ENCODE data around the gene CHIA. TPM values are rescaled to one million over a fixed set of nuclear protein-coding genes. Genes with fewer than 3 reads are reported as not detected.

Gene CHIA
- polyA plus RNA-seq, 1 of the 3 experiments (the other 2 are of a cell fraction), result not detected

DNA sequence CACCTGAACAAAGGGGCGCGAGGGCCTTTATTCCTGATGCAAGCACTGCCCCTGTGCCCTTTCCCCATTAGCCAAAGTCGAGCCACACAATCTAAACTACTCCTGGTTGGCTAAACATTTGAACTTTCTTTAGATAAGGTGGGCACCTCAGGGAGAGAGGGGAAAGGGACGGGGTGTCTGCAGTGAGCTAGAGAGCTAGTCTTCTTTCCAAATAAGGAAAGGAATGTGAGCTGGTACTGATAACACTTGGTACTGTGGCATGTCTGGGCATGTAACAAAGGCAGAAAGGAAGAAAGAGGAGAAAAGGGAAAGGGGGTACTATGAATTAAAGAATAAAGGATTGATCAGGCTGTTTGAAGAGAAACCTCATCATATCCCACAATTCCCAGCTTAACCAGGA is 74.0 kb downstream of the CHIA start:
- Histone ChIP-seq H3K4me1 (ENCODE audit: control insufficient read depth in 1 of 2, insufficient read depth in 2 of 2, low read depth in 1 of 2, low read length in 1 of 2) (peaks cover 0 to 18% of the 10 kb centered on the region in 2 experiments; a peak in 2 of 4 replicates), H4K20me1 (ENCODE audit: insufficient read depth) (no peaks in the 10 kb centered on the region), H3K27me3 (ENCODE audit: insufficient read depth) (no peaks in the 10 kb centered on the region), H3K79me2 (ENCODE audit: insufficient read depth) (no peaks in the 10 kb centered on the region), H2AFZ (ENCODE audit: low read depth) (peak overlapping the region; percentile 84), H3K9me2 (no peaks in the 10 kb centered on the region), H3K4me3 (ENCODE audit: low read depth in 2 of 2, low read length in 1 of 2) (no peak overlapping the region), H3K9ac (0 out of 2 replicates have a peak overlapping the region, but pooled peaks have one; percentile 24), H3K9me3 (no peaks in the 10 kb centered on the region), H3K4me2 (no peak overlapping the region; the same call in 1 of the 2 replicates), H3K27ac (ENCODE audit: low read depth in 2 of 2, low read length in 1 of 2) (peak overlapping the region; percentile 50 to 58; a peak in 2 of 4 replicates), H3F3A (replicated peaks; ENCODE audit: insufficient read depth) (peaks cover 4% of the 10 kb centered on the region), H3K36me3 (replicated peaks in 1 of 2; ENCODE audit: control insufficient read depth in 1 of 2, insufficient read depth in 2 of 2, low read length in 1 of 2) (no peaks in the 10 kb centered on the region)
- TF ChIP-seq TEAD4 (IDR thresholded peaks at IDR 0.05; ENCODE audit: borderline replicate concordance, insufficient read depth) (no peak), TCF12 (IDR thresholded peaks at IDR 0.05) (no peak), TAF1 (IDR thresholded peaks at IDR 0.05; ENCODE audit: borderline replicate concordance, low read depth, low read length) (no peak), GATA2 (CRISPR knock-in tag; IDR thresholded peaks at IDR 0.05) (no peak), SMC3 (IDR thresholded peaks at IDR 0.05; ENCODE audit: low read depth, low read length) (no peak), GABPA (IDR thresholded peaks at IDR 0.05; ENCODE audit: low read depth) (no peak), FOXJ3 (CRISPR knock-in tag; IDR thresholded peaks at IDR 0.05) (no peak), ELF1 (IDR thresholded peaks at IDR 0.05) (no peak), RFX5 (IDR thresholded peaks at IDR 0.05; ENCODE audit: low read length) (no peak), NRF1 (IDR thresholded peaks at IDR 0.05; ENCODE audit: low read depth, low read length) (no peak)
- TF ChIP-seq, protein P1, sequence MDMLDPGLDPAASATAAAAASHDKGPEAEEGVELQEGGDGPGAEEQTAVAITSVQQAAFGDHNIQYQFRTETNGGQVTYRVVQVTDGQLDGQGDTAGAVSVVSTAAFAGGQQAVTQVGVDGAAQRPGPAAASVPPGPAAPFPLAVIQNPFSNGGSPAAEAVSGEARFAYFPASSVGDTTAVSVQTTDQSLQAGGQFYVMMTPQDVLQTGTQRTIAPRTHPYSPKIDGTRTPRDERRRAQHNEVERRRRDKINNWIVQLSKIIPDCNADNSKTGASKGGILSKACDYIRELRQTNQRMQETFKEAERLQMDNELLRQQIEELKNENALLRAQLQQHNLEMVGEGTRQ (IDR thresholded peaks at IDR 0.05; ENCODE audit: borderline replicate concordance, low read depth, low read length), result no peak
- TF ChIP-seq, protein P2, sequence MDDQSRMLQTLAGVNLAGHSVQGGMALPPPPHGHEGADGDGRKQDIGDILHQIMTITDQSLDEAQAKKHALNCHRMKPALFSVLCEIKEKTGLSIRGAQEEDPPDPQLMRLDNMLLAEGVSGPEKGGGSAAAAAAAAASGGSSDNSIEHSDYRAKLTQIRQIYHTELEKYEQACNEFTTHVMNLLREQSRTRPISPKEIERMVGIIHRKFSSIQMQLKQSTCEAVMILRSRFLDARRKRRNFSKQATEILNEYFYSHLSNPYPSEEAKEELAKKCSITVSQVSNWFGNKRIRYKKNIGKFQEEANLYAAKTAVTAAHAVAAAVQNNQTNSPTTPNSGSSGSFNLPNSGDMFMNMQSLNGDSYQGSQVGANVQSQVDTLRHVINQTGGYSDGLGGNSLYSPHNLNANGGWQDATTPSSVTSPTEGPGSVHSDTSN (IDR thresholded peaks at IDR 0.05), result no peak
- TF ChIP-seq, protein P3, sequence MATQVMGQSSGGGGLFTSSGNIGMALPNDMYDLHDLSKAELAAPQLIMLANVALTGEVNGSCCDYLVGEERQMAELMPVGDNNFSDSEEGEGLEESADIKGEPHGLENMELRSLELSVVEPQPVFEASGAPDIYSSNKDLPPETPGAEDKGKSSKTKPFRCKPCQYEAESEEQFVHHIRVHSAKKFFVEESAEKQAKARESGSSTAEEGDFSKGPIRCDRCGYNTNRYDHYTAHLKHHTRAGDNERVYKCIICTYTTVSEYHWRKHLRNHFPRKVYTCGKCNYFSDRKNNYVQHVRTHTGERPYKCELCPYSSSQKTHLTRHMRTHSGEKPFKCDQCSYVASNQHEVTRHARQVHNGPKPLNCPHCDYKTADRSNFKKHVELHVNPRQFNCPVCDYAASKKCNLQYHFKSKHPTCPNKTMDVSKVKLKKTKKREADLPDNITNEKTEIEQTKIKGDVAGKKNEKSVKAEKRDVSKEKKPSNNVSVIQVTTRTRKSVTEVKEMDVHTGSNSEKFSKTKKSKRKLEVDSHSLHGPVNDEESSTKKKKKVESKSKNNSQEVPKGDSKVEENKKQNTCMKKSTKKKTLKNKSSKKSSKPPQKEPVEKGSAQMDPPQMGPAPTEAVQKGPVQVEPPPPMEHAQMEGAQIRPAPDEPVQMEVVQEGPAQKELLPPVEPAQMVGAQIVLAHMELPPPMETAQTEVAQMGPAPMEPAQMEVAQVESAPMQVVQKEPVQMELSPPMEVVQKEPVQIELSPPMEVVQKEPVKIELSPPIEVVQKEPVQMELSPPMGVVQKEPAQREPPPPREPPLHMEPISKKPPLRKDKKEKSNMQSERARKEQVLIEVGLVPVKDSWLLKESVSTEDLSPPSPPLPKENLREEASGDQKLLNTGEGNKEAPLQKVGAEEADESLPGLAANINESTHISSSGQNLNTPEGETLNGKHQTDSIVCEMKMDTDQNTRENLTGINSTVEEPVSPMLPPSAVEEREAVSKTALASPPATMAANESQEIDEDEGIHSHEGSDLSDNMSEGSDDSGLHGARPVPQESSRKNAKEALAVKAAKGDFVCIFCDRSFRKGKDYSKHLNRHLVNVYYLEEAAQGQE (IDR thresholded peaks at IDR 0.05; ENCODE audit: low read depth, low read length), result no peak
- DNase-seq, result no peak
- 54% methylated on average over 4 of the region's 4 CpGs for WGBS (ENCODE audit: low lambda C conversion rate)
- ChIA-PET CTCF (interaction anchor here (1.2 kb wide), 1 partner anchor 142 kb away, joined by 3 read pairs; no protein-coding TSS in a partner anchor), POLR2A (no interaction called here)

Data from SK-N-SH (cell line).